ENCODE results near the gene SMIM10. TPM values are rescaled to one million over a fixed set of nuclear protein-coding genes. Genes with fewer than 3 reads are reported as not detected.
A peak's percentile ranks its signal among the peaks of the same experiment; 100 is the strongest.
"Not testable (repeated sequence)": the region's sequence is repeated elsewhere in the genome, so short reads cannot be mapped to it uniquely, and the experiment has no call there.

SMIM10 gene
- not detected in 2 replicates for total RNA-seq (2014; rRNA removed; shearing (Covaris generic))

- Histone ChIP-seq H3K27ac (no peak within 1 kb of the TSS), H3K36me3 (no peaks in the 10 kb centered on the region), H3K27me3 (no peaks in the 10 kb centered on the region), H3K4me3 (no peak within 1 kb of the TSS), H3K9me3 (replicated peaks) (no peaks in the 10 kb centered on the region), H3K4me1 (no peaks in the 10 kb centered on the region)
- peak in 1 of 2 experiments; percentile 7 for DNase-seq
These were observed at the start of gene SMIM10 for GRCh38 chrX:134990801-134991481. SMIM10 (plus strand) TSS chrX:134990991; CDS start chrX:134991096, 105 bp downstream.

GRCh38 chrX:134946364-134946763, 44.4 kb upstream of the SMIM10 start:
- not testable (repeated sequence) for DNase-seq; H3K36me3 ChIP-seq; H3K27ac ChIP-seq; H3K9me3 ChIP-seq (replicated peaks); H3K4me1 ChIP-seq; H3K4me3 ChIP-seq; H3K27me3 ChIP-seq

- H3K9me3 ChIP-seq (replicated peaks) = no peaks in the 10 kb centered on the region
- no peak overlapping the region for H3K27ac ChIP-seq
- no peak overlapping the region for H3K4me3 ChIP-seq
- no peak for DNase-seq
- H3K27me3 ChIP-seq = no peaks in the 10 kb centered on the region
- H3K4me1 ChIP-seq = peaks cover 7% of the 10 kb centered on the region; the same call in 1 of the 2 replicates
- no peaks in the 10 kb centered on the region for H3K36me3 ChIP-seq
These were observed 42.2 kb upstream of the SMIM10 start for GRCh38 chrX:134948333-134949241.

DNA sequence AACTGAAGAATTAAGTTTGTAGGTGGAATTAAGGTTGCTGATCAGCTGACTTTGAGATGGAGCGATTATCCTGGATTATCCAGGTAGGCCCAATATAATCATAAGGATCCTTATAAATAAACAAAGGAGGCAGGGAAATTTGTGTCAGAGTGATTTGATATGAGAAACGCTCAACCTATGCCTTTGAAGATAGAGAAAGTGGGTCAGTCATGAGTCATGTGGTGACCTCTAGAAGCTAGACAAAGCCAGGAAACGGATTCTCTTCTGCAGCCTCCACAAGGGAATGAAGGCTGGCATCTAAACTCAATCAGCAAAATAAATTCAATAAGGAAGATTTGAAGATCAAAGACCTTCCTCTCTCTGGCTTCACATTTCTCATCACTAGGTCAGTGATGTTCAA, 41.5 kb upstream of the SMIM10 start:
- Histone ChIP-seq H3K4me1 (peaks cover 7% of the 10 kb centered on the region; the same call in 1 of the 2 replicates), H3K36me3 (no peaks in the 10 kb centered on the region), H3K27ac (no peak overlapping the region), H3K4me3 (no peak overlapping the region), H3K9me3 (replicated peaks) (no peaks in the 10 kb centered on the region), H3K27me3 (no peaks in the 10 kb centered on the region)
- no peak for DNase-seq

GRCh38 chrX:134957836-134958235, 33.0 kb upstream of the SMIM10 start:
- H3K9me3 ChIP-seq (replicated peaks) = no peaks in the 10 kb centered on the region
- no peak for DNase-seq
- no peaks in the 10 kb centered on the region for H3K27me3 ChIP-seq
- no peak overlapping the region for H3K4me3 ChIP-seq
- H3K36me3 ChIP-seq = no peaks in the 10 kb centered on the region
- no peak overlapping the region for H3K27ac ChIP-seq
- no peaks in the 10 kb centered on the region for H3K4me1 ChIP-seq

GRCh38 chrX:134960366-134960765, 30.4 kb upstream of the SMIM10 start:
- not testable (repeated sequence) for H3K9me3 ChIP-seq (replicated peaks); H3K27ac ChIP-seq; H3K27me3 ChIP-seq; DNase-seq; H3K36me3 ChIP-seq; H3K4me1 ChIP-seq; H3K4me3 ChIP-seq

DNA sequence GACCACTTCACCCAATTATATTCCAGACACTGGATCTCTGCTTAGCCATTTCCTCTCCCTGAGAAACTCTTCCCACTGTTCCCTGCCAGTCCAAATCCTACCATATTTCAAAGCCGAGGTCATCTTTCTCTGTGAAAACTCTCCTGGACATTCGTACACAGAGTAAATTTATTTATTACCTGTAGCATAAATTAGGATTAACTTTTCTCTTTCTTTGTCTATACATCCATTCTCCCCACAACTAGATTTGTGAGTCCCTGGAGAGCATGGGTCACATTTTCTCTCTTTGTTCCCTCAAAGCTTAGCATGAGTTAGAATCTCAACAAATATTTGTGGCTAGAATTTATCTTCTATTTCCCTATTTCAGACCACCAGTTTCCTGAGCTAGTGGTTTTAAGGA, 27.8 kb upstream of the SMIM10 start:
- no peaks in the 10 kb centered on the region for H3K4me1 ChIP-seq
- H3K27ac ChIP-seq = no peak overlapping the region
- no peak overlapping the region for H3K4me3 ChIP-seq
- no peaks in the 10 kb centered on the region for H3K9me3 ChIP-seq (replicated peaks)
- no peaks in the 10 kb centered on the region for H3K27me3 ChIP-seq
- peak in 1 of 2 experiments; percentile 5 for DNase-seq
- H3K36me3 ChIP-seq = no peaks in the 10 kb centered on the region

DNA sequence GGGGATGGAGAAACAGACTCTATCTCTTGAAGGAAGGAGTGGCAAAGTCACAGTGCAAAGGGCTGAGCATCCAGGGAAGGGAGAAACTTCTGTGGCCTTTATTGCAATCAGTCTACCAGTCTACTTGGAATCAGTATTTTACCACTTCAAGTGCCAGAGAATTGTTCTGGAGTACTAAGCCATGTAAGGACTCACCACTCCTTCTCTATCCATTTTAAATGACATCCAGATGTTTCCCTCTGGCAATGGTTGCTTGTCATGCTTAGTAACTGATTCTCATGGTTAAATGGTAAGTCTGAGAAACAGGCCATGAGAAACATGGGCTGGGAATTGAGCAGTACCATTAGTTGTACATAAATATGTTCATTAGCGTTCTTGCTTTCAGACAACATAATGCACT, 21.1 kb upstream of the SMIM10 start:
- no peaks in the 10 kb centered on the region for H3K27me3 ChIP-seq
- DNase-seq = no peak
- no peaks in the 10 kb centered on the region for H3K4me1 ChIP-seq
- no peak overlapping the region for H3K4me3 ChIP-seq
- no peak overlapping the region for H3K27ac ChIP-seq
- H3K9me3 ChIP-seq (replicated peaks) = no peaks in the 10 kb centered on the region
- H3K36me3 ChIP-seq = no peaks in the 10 kb centered on the region

- Histone ChIP-seq H3K4me3 (no peak overlapping the region), H3K27ac (no peak overlapping the region), H3K4me1 (no peaks in the 10 kb centered on the region), H3K27me3 (no peaks in the 10 kb centered on the region), H3K36me3 (no peaks in the 10 kb centered on the region), H3K9me3 (replicated peaks) (no peaks in the 10 kb centered on the region)
- no peak for DNase-seq
These were observed 18.9 kb upstream of the SMIM10 start for GRCh38 chrX:134971926-134972325.

- no peaks in the 10 kb centered on the region for H3K27me3 ChIP-seq
- H3K27ac ChIP-seq = no peak overlapping the region
- H3K9me3 ChIP-seq (replicated peaks) = no peaks in the 10 kb centered on the region
- no peak overlapping the region for H3K4me3 ChIP-seq
- no peaks in the 10 kb centered on the region for H3K4me1 ChIP-seq
- no peaks in the 10 kb centered on the region for H3K36me3 ChIP-seq
- DNase-seq = no peak
These were observed 15.3 kb upstream of the SMIM10 start for GRCh38 chrX:134975516-134975915.

DNA sequence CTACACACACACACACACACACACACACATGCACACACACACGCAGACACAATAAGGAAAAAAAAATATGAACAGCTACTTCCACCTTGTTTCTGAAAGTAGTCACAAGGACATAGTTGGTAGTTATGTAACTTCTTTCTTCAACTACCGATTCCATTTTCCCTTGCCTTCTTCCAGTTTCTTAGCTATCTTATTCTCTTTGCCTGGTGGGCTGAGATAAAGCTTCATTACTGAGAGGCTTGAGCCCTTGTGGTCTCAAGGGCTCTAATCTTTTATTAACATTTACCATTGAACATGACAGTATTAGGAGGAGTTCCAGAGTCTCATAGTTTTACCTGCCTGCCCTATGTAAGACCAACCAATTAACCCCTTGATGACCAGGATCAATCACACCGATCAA, 8.9 kb upstream of the SMIM10 start:
- no peak overlapping the region for H3K4me3 ChIP-seq
- no peaks in the 10 kb centered on the region for H3K27me3 ChIP-seq
- no peaks in the 10 kb centered on the region for H3K36me3 ChIP-seq
- no peak overlapping the region for H3K27ac ChIP-seq
- H3K4me1 ChIP-seq = no peaks in the 10 kb centered on the region
- DNase-seq = no peak
- no peaks in the 10 kb centered on the region for H3K9me3 ChIP-seq (replicated peaks)

DNA sequence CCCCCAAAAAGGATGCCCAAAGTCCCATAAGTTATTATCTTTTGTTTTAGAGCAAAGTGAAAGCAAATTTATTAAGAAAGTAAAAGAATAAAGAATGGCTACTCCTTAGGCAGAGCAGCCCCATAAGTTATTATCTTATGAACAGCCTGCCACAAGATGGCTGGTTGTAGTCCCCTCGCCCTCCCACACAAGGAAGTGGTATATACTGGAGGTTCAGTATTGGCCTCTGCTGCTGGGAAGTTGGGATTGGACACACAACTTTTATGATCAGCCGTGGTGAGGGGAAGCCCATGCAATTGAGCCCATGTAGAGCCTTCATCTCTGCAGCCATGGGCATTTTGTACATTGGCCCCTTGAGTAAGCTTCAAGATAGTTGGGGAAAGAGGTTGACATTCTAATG, 8.0 kb upstream of the SMIM10 start:
- no peak overlapping the region for H3K27ac ChIP-seq
- no peak for DNase-seq
- no peaks in the 10 kb centered on the region for H3K4me1 ChIP-seq
- H3K27me3 ChIP-seq = no peaks in the 10 kb centered on the region
- H3K4me3 ChIP-seq = no peak overlapping the region
- H3K36me3 ChIP-seq = no peaks in the 10 kb centered on the region
- no peaks in the 10 kb centered on the region for H3K9me3 ChIP-seq (replicated peaks)

GRCh38 chrX:134985479-134985878, 5.3 kb upstream of the SMIM10 start:
- Histone ChIP-seq H3K36me3 (no peaks in the 10 kb centered on the region), H3K9me3 (replicated peaks) (no peaks in the 10 kb centered on the region), H3K4me1 (no peaks in the 10 kb centered on the region), H3K4me3 (no peak overlapping the region), H3K27me3 (no peaks in the 10 kb centered on the region), H3K27ac (no peak overlapping the region)
- no peak for DNase-seq

DNA sequence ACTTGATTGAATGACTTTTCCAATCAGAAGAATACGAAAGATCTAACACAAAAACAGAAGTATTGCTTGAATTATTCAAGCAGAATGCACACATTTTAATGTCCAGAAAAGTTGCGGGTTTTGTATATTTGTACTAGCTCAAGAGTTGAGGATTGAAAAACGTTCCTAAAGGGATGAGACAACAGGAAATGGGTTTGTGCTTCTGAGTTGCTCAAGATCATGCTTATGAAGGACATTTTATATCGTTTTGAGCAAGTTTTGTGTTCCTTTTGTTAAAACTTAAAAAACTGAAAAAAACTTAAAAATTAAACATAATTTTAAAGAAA, 353 bp upstream of the SMIM10 start:
- Histone ChIP-seq H3K4me1 (no peaks in the 10 kb centered on the region), H3K9me3 (replicated peaks) (no peaks in the 10 kb centered on the region), H3K36me3 (no peaks in the 10 kb centered on the region), H3K27ac (no peak overlapping the region), H3K4me3 (no peak overlapping the region), H3K27me3 (no peaks in the 10 kb centered on the region)
- DNase-seq = no peak

GRCh38 chrX:134997646-134998045, 6.9 kb downstream of the SMIM10 start:
- H3K27me3 ChIP-seq = no peaks in the 10 kb centered on the region
- no peaks in the 10 kb centered on the region for H3K36me3 ChIP-seq
- no peak overlapping the region for H3K27ac ChIP-seq
- H3K9me3 ChIP-seq (replicated peaks) = no peaks in the 10 kb centered on the region
- peaks cover 2% of the 10 kb centered on the region; the same call in 1 of the 2 replicates for H3K4me1 ChIP-seq
- no peak overlapping the region for H3K4me3 ChIP-seq
- DNase-seq = no peak
